Activated T-cell treated with anti-CD3 and anti-CD28 coated beads for 24 hours (primary cell): ENCODE measurements around the gene TPRG1.

Experiments
- DNase-seq: peaks from one replicate; pipeline ENCODE4 v3.0.0-alpha.2; 2020; ENCODE audit warnings: low read depth

TPRG1 gene

DNA sequence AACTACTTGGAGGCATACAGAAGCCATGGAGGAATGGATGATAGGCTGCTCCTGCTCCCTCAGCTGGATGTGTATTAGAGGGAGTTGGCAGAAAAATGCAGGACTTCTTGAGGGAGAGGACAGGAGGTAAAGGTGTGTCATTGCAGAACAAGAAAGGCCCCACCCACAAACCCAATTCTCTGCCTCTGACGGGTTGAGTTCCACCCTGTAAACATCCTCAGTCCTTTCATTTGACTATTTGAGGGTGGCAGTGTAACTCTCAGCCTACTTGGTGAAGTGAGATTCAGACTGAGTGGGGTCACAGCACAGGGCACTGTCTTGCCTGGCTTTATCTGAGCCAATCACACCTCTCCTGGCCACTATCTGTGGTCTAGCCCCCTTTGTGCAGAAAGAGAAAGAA lies at the start of gene TPRG1:
TPRG1 (plus strand) TSS at position 265 of the 400 bp plus-strand sequence. CDS start 35,414 bp downstream, outside the sequence.
- DNase-seq: no peak

DNA sequence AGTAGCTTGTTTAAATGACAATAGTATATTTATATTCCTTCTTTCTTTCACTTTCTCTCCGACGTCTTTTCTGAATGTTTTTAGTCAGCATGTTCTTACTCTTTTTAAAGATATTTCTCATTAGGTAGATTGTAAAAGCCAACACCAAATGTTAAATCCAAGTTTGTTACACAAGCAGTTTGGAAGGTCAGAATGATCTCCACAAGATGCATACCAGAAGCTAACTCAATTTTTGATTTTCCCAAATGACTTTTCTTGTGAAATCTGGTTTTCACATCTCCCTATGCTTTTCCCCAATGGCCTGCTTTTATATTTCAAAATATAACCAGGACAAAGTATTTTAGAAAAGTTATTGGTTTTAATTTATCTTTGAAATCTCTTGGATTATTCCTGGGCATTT lies 49.7 kb upstream of the TPRG1 start:
- no peak for DNase-seq

GRCh38 chr3:189122526-189123205 lies 49.1 kb upstream of the TPRG1 start:
- no peak for DNase-seq

DNA sequence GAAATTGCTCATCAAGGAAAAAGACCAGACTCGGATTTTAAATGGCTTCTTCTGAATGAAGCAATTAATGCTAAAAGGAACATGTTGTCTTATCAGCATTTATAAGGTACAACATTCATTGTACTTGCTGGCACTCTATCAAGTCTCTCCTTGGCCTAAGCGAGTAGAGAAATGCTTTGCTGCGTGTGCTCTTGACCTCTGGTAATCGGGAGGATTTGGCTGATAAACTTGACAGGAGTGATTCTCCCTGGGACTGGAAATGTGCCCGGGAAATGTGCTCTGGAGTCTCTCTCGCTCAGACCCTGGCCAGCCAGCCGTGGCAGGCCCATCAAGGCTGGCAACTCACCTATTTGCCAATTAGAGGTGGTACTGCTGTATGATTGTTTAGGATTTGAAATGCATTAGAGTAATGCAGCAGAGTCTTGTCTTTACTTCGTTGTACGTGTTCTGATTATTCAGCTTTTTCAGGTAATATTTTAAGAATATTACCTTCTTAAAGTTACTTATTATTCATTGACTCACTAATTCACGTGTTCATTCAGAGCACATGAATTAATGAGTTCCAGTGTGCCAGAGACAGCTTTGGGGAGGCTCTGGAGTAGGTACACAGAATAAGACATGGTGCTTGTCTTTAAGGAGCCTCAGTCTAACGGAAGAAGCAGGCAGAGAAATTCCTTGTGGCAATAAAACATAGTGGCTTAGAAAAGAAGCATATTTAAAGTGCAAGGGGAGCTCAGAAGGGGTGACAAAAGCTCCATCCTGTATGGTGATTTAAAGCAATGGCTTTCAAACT lies 48.0 kb upstream of the TPRG1 start:
- no peak for DNase-seq

DNA sequence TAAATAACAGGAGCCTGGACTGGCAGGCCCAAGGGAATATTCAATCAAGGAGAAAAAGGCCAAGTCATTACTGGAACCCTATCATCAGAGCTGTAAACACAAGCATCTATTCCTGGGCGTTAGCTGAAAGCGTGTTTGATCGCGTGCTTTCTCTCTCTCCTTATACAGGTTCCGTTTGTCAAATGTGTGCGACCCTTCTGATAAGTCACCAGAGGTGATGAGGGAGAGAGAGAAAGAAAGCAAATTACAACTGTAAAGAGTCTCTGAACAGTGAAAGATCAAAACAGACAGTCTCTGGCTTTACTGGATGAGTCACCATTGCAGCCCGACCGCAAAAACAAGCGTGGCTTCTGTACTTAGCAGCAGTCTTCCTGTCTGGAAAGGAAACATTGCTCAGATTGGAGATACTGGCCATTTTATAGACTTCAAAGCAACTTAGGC lies 39.5 kb upstream of the TPRG1 start:
- peak; percentile 61 for DNase-seq

GRCh38 chr3:189132839-189133238 lies 38.9 kb upstream of the TPRG1 start:
- DNase-seq: no peak

- DNase-seq: no peak
Measured at GRCh38 chr3:189133768-189134167, 38.0 kb upstream of the TPRG1 start.

- no peak for DNase-seq
Measured at GRCh38 chr3:189137416-189137815, 34.4 kb upstream of the TPRG1 start.

- DNase-seq: no peak
Measured at GRCh38 chr3:189138901-189139610, 32.7 kb upstream of the TPRG1 start.

GRCh38 chr3:189139611-189139940 lies 32.2 kb upstream of the TPRG1 start:
- no peak for DNase-seq

DNA sequence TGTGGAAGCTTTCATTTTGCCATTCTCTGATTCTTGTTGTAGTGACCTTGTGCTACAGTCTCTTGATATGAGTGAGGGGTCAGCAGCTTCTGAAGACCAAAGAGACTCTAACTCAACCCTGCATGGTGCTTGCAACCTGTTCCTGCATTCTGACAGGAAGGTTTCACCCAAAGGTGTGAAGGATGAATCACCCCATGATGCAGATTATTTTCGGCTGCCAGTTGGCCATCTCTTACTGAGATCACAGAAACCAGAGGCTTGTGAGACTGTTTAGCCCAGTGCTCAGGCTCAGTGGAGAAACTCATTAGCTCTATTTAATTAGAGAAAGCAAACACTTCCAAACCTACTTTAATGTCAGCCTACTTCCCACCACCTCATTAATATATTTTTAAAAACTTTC lies 29.2 kb upstream of the TPRG1 start:
- DNase-seq: no peak

DNA sequence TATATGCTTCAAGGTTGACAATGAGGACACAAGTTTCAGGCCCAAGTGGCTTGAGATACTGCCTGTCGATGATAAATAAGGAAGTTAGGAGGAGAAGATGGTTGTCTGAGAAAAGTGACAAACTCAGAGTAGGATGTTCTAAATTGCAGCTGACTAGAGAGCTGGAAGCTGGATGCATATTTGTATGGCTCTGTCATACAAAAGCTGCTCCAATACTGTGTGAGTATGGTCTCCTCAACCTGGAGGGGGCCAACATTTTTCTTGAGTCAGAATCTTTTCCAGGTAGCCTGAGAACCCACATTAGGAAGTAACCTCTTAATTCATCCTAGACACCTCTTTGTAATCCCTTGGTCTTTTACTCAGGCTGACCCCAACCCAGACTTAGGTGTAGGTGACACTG lies 28.4 kb upstream of the TPRG1 start:
- DNase-seq: no peak

DNA sequence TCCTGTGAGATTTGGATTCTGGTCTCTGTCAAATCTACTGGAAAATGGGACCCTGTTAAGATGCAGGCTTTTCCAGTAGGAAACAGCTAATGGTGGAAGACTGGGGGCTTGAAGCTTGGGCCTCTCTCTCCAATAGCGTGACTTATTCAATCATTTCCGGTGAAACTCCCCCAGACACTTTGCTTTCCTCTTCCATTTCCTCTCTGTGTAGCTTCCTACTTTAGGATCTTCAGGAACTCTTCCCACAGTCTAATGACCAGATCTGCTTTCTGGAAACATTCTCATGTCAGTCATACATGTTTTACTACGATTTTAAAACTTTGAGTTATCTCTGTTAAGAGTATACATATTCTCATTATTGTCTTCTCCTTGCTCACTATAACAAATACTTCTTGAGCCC lies 28.0 kb upstream of the TPRG1 start:
- no peak for DNase-seq

GRCh38 chr3:189144645-189145044 lies 27.1 kb upstream of the TPRG1 start:
- no peak for DNase-seq

GRCh38 chr3:189146848-189147247 lies 24.9 kb upstream of the TPRG1 start:
- DNase-seq: no peak

GRCh38 chr3:189148081-189148507 lies 23.7 kb upstream of the TPRG1 start:
- peak; percentile 63 for DNase-seq

DNA sequence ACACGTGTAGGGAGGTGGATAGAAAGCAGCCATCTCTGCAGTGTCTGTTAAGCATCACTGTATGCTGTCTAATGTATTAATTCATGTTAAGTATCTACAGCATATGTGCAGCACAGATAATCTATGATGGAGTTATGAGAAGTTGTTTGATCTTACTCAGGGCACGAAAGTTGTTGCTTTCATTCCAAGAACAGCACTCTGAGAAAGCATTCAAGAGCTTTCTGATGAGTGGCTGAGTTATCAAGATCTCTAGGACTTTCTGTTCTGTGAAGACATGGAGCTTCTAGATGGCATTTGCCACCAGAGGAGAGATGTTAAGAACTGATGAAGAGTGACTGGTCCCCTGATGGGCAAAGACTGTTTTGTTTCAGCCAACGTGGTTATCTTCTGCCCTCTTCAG lies 22.6 kb upstream of the TPRG1 start:
- DNase-seq: no peak

- DNase-seq: no peak
Measured at GRCh38 chr3:189157232-189158007, 14.4 kb upstream of the TPRG1 start.

DNA sequence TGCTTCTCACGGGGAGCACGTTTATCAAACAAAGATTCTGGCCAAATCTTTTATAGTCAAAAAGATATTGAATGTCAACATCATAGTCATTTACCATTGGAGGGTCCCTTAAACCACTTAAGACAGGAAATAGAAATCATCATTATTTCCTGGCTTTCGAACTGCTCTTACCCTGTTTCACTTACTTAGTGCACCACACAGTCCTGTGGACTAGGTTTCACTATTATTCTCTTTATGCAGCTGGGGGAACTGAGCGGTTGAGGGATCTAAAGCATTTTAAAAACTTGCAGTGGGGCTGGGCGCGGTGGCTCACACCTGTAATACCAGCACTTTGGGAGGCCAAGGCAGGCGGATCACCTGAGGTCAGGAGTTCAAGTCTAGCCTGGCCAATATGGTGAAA lies 13.7 kb upstream of the TPRG1 start:
- no peak for DNase-seq

GRCh38 chr3:189160519-189161309 lies 11.1 kb upstream of the TPRG1 start:
- no peak for DNase-seq

DNA sequence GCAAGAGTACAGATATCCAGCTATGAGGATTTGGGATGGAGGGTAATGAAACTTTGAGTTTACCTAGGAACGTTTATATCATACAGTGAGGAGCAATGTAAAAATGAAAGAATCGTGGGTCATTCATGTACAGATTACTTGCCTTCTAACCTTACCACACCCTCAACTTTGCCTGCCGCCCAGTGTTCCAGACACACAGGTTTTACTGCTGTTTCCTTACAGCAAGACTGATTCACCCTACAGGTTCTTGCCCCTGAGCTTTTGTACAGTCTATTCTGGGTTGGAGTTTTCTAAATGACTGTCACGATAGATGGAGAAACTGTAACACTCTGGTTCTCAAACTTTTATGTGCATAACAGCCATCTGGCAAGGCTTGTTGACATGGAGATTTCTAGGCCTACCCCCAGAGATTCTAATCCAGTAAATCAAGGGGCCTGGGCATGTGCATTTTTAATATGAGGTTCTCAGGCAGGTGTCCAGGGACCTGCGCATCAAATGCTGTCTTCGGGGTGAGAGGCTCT lies 6.6 kb upstream of the TPRG1 start:
- no peak for DNase-seq
